Measurements from ENCODE around the gene UGT1A5.

DNA sequence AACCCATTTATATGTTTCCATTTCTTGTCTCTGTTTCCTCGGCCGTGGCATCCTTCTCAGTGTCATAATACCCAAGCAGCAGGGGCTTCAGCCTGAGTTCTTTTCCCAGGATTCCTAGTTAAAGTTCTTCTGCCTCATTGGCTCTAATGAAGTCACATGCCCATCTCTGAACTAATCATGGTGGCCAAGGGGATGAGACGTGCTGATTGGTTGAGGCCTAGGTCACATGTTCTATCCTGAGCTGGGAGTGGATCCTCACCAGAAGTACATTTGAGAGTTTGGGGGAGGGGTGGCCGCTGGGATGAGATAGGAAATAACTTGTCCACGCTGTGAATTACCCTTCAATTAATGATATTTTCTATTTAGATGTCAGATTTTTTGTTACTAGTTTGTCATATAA is 3.8 kb upstream of the UGT1A5 start:
- TF ChIP-seq GATA2 (IDR thresholded peaks at IDR 0.05; ENCODE audit: low read depth, low read length) (no peak), GATA3 (IDR thresholded peaks at IDR 0.05; ENCODE audit: low read depth, low read length) (no peak)

All from SH-SY5Y (cell line).